Smooth muscle cell (in vitro differentiated cells): ENCODE measurements around the gene KNOP1. TPM values are rescaled to one million over a fixed set of nuclear protein-coding genes. Genes with fewer than 3 reads are reported as not detected.

ENCODE experiments used
- DNase-seq: peaks from one replicate; lab custom pipeline; 2025; ENCODE audit not compliant: unreplicated experiment; lab: John Stamatoyannopoulos, UW
- H2AFZ ChIP-seq: fragments of 200-600 bp; sonication (generic); 2 replicates; pipeline ENCODE4 v1.6.0; 2016; ENCODE audit warnings: antibody characterized with exemption, low read depth, mild to moderate bottlenecking
- H3F3A ChIP-seq: fragments of 200-600 bp; sonication (generic); 2 replicates; pipeline ENCODE4 v1.6.0; 2017; ENCODE audit warnings: antibody characterized with exemption, low read depth
- H3K27ac ChIP-seq: fragments of 200-600 bp; sonication (generic); 2 replicates; pipeline ENCODE4 v1.5.1; 2016; ENCODE audit warnings: low read depth, mild to moderate bottlenecking
- H3K27me3 ChIP-seq: fragments of 200-600 bp; sonication (generic); 2 replicates; pipeline ENCODE4 v1.6.1; 2016; ENCODE audit warnings: low read depth, mild to moderate bottlenecking
- H3K36me3 ChIP-seq: fragments of 200-600 bp; sonication (generic); 2 replicates; pipeline ENCODE4 v1.5.1; 2016; ENCODE audit warnings: low read depth
- H3K4me1 ChIP-seq: fragments of 200-600 bp; sonication (generic); 2 replicates; pipeline ENCODE4 v1.5.1; 2016; ENCODE audit warnings: low read depth
- H3K4me2 ChIP-seq: fragments of 200-600 bp; sonication (generic); 2 replicates; pipeline ENCODE4 v1.6.0; 2016; ENCODE audit warnings: mild to moderate bottlenecking
- H3K4me3 ChIP-seq: fragments of 200-600 bp; sonication (generic); 2 replicates; pipeline ENCODE4 v1.5.1; 2016; ENCODE audit warnings: mild to moderate bottlenecking
- H3K79me2 ChIP-seq: fragments of 200-600 bp; sonication (generic); 2 replicates; pipeline ENCODE4 v1.6.0; 2016; ENCODE audit warnings: low read depth, mild to moderate bottlenecking
- H3K9ac ChIP-seq: fragments of 200-600 bp; sonication (generic); 2 replicates; pipeline ENCODE4 v1.6.0; 2016; ENCODE audit warnings: low read depth
- H3K9me3 ChIP-seq: fragments of 200-600 bp; sonication (generic); replicated peaks from 2 replicates; pipeline ENCODE4 v1.5.1; 2016; ENCODE audit warnings: low read depth
- H4K20me1 ChIP-seq: fragments of 200-600 bp; sonication (generic); 2 replicates; pipeline ENCODE4 v1.6.0; 2016; ENCODE audit warnings: low read depth
- CTCF ChIP-seq: fragments of 200-600 bp; sonication (generic); IDR thresholded peaks from 2 replicates; pipeline ENCODE4 v1.5.1; 2017; ENCODE audit warnings: borderline replicate concordance, mild to moderate bottlenecking, antibody characterized with exemption; ENCODE audit not compliant: insufficient read depth, poor library complexity, severe bottlenecking
- WGBS: methylation state at CpG from one replicate; pipeline ENCODE4 v1.1.7; 2016; ENCODE audit warnings: low lambda C conversion rate; 5-methylcytosine and 5-hydroxymethylcytosine counted together
- polyA plus RNA-seq: library from polyadenylated mRNA; unstranded; fragments of >200 nt; fragmentation: Nextera tagmentation; extraction: Ambion mirVana; gene quantifications from 2 replicates; pipeline ENCODE4 v1.2.1, GENCODE V29; 2016
- total RNA-seq: library from RNA; depleted of rRNA; stranded (reverse); fragments of >200 nt; gene quantifications from 2 replicates; pipeline ENCODE4 v1.2.3, GENCODE V29; 2014

Gene KNOP1
- total and polyA plus RNA-seq, 2 experiments from 2014 or later: 31.0 to 32.6 TPM

GRCh38 chr16:19662351-19662750 is 55.7 kb downstream of the KNOP1 start:
- Histone ChIP-seq H3K79me2 (no peaks in the 10 kb centered on the region), H3K36me3 (no peaks in the 10 kb centered on the region), H3F3A (no peaks in the 10 kb centered on the region), H2AFZ (no peak overlapping the region), H3K27me3 (no peaks in the 10 kb centered on the region), H3K27ac (no peak overlapping the region), H4K20me1 (no peaks in the 10 kb centered on the region), H3K4me3 (no peak overlapping the region), H3K9ac (no peak overlapping the region), H3K9me3 (no peaks in the 10 kb centered on the region), H3K4me2 (no peak overlapping the region), H3K4me1 (no peaks in the 10 kb centered on the region)
- 95% methylated on average over 7 of the region's 7 CpGs for WGBS
- DNase-seq: no peak
- TF ChIP-seq CTCF: no peak

GRCh38 chr16:19660432-19660831 is 57.6 kb downstream of the KNOP1 start:
- Histone ChIP-seq H3K4me3 (no peak overlapping the region), H4K20me1 (no peaks in the 10 kb centered on the region), H3F3A (no peaks in the 10 kb centered on the region), H2AFZ (no peak overlapping the region), H3K79me2 (no peaks in the 10 kb centered on the region), H3K27ac (no peak overlapping the region), H3K4me2 (no peak overlapping the region), H3K9me3 (no peaks in the 10 kb centered on the region), H3K36me3 (no peaks in the 10 kb centered on the region), H3K4me1 (no peaks in the 10 kb centered on the region), H3K9ac (no peak overlapping the region), H3K27me3 (no peaks in the 10 kb centered on the region)
- DNase-seq: no peak
- no peak for TF ChIP-seq CTCF
- 93% methylated on average over 1 of the region's 1 CpG for WGBS

GRCh38 chr16:19659554-19659953 is 58.5 kb downstream of the KNOP1 start:
- H3K4me3 ChIP-seq: no peak overlapping the region
- no peak for TF ChIP-seq CTCF
- H3F3A ChIP-seq: no peaks in the 10 kb centered on the region
- no peak overlapping the region for H3K27ac ChIP-seq
- H2AFZ ChIP-seq: no peak overlapping the region
- no peak for DNase-seq
- H3K79me2 ChIP-seq: no peaks in the 10 kb centered on the region
- H3K4me2 ChIP-seq: no peak overlapping the region
- no peaks in the 10 kb centered on the region for H4K20me1 ChIP-seq
- no peaks in the 10 kb centered on the region for H3K9me3 ChIP-seq
- H3K4me1 ChIP-seq: no peaks in the 10 kb centered on the region
- no peaks in the 10 kb centered on the region for H3K36me3 ChIP-seq
- WGBS: 95% methylated on average over 1 of the region's 1 CpG
- H3K27me3 ChIP-seq: no peaks in the 10 kb centered on the region
- no peak overlapping the region for H3K9ac ChIP-seq

- no peak overlapping the region for H3K9ac ChIP-seq
- H3K27ac ChIP-seq: no peak overlapping the region
- H3K36me3 ChIP-seq: peaks cover 2% of the 10 kb centered on the region
- DNase-seq: no peak
- H3F3A ChIP-seq: no peaks in the 10 kb centered on the region
- H3K4me2 ChIP-seq: no peak overlapping the region
- H3K9me3 ChIP-seq: no peaks in the 10 kb centered on the region
- no peak for TF ChIP-seq CTCF
- H4K20me1 ChIP-seq: no peaks in the 10 kb centered on the region
- no peaks in the 10 kb centered on the region for H3K4me1 ChIP-seq
- no peak overlapping the region for H2AFZ ChIP-seq
- 97% methylated on average over 4 of the region's 4 CpGs for WGBS
- no peaks in the 10 kb centered on the region for H3K79me2 ChIP-seq
- H3K4me3 ChIP-seq: no peak overlapping the region
- H3K27me3 ChIP-seq: no peaks in the 10 kb centered on the region
Measured at GRCh38 chr16:19657831-19658230, 60.2 kb downstream of the KNOP1 start.
